Measurements from ENCODE around the gene PTPRO. TPM values are rescaled to one million over a fixed set of nuclear protein-coding genes. Genes with fewer than 3 reads are reported as not detected.

Gene PTPRO
- polyA plus RNA-seq, 1 donor (not counting 4 experiments of a cell fraction or from before 2014, with no cell fraction given), result 0.17 TPM

GRCh38 chr12:15556411-15557102 is 234.2 kb downstream of the PTPRO start:
- no peak overlapping the region for H3K4me2 ChIP-seq (ENCODE audit: control insufficient read depth, extremely low read depth, insufficient read depth, low read depth, low read length)
- dilution Hi-C loops (cut with MboI; ENCODE audit: extremely low pct_ligation_motif_present, low sequenced_read_pairs), result no loop called here
- DNase-seq (ENCODE audit: low read depth, low spot score) (no peak), FAIRE-seq (no peak)
- H3K9me3 ChIP-seq (ENCODE audit: control insufficient read depth, low read depth, low read length), result no peaks in the 10 kb centered on the region
- no peak for TF ChIP-seq CTCF (optimal IDR thresholded peaks at IDR 0.05 in 1 of 3, IDR thresholded peaks at IDR 0.05 in 1 of 3, conservative IDR thresholded peaks at IDR 0.05 in 1 of 3; ENCODE audit: extremely low read depth in 1 of 3, insufficient read depth in 2 of 3, low read length in 3 of 3)
- no peak for TF ChIP-seq EZH2 (IDR thresholded peaks at IDR 0.05; ENCODE audit: low read length)
- no peaks in the 10 kb centered on the region for H3K9me1 ChIP-seq (ENCODE audit: control insufficient read depth, extremely low read depth, insufficient read depth, low read length)
- H3K36me3 ChIP-seq (ENCODE audit: control insufficient read depth in 2 of 2, extremely low read depth in 1 of 2, insufficient read depth in 2 of 2, low read length in 2 of 2), result no peaks in the 10 kb centered on the region
- no peak overlapping the region for H3K27ac ChIP-seq (ENCODE audit: control insufficient read depth, insufficient read depth, low read length)
- no peaks in the 10 kb centered on the region for H3K79me2 ChIP-seq (ENCODE audit: control insufficient read depth, insufficient read depth, low read length)
- no peak overlapping the region for H2AFZ ChIP-seq (ENCODE audit: control insufficient read depth, low read length)
- no peaks in the 10 kb centered on the region for H4K20me1 ChIP-seq (ENCODE audit: control insufficient read depth, extremely low read depth, insufficient read depth, low read length)
- H3K27me3 ChIP-seq (ENCODE audit: control insufficient read depth, extremely low read depth, insufficient read depth, low read length), result no peaks in the 10 kb centered on the region
- no peak overlapping the region for H3K9ac ChIP-seq (ENCODE audit: control insufficient read depth, extremely low read depth, insufficient read depth, low read length)
- no peak overlapping the region for H3K4me3 ChIP-seq (ENCODE audit: control insufficient read depth in 2 of 3, extremely low read depth in 1 of 3, insufficient read depth in 2 of 3, low read depth in 1 of 3, low read length in 3 of 3)
- no peaks in the 10 kb centered on the region for H3K4me1 ChIP-seq (ENCODE audit: control insufficient read depth, extremely low read depth, insufficient read depth, low read length)

- no peak overlapping the region for H3K27ac ChIP-seq (ENCODE audit: control insufficient read depth, insufficient read depth, low read length)
- dilution Hi-C loops (cut with MboI; ENCODE audit: extremely low pct_ligation_motif_present, low sequenced_read_pairs), result no loop called here
- H3K4me2 ChIP-seq (ENCODE audit: control insufficient read depth, extremely low read depth, insufficient read depth, low read depth, low read length), result no peak overlapping the region
- H2AFZ ChIP-seq (ENCODE audit: control insufficient read depth, low read length), result no peak overlapping the region
- H3K9me1 ChIP-seq (ENCODE audit: control insufficient read depth, extremely low read depth, insufficient read depth, low read length), result no peaks in the 10 kb centered on the region
- no peak for TF ChIP-seq EZH2 (IDR thresholded peaks at IDR 0.05; ENCODE audit: low read length)
- no peak for TF ChIP-seq CTCF (optimal IDR thresholded peaks at IDR 0.05 in 1 of 3, IDR thresholded peaks at IDR 0.05 in 1 of 3, conservative IDR thresholded peaks at IDR 0.05 in 1 of 3; ENCODE audit: extremely low read depth in 1 of 3, insufficient read depth in 2 of 3, low read length in 3 of 3)
- no peak overlapping the region for H3K9ac ChIP-seq (ENCODE audit: control insufficient read depth, extremely low read depth, insufficient read depth, low read length)
- no peaks in the 10 kb centered on the region for H3K27me3 ChIP-seq (ENCODE audit: control insufficient read depth, extremely low read depth, insufficient read depth, low read length)
- no peaks in the 10 kb centered on the region for H3K9me3 ChIP-seq (ENCODE audit: control insufficient read depth, low read depth, low read length)
- H4K20me1 ChIP-seq (ENCODE audit: control insufficient read depth, extremely low read depth, insufficient read depth, low read length), result no peaks in the 10 kb centered on the region
- no peaks in the 10 kb centered on the region for H3K79me2 ChIP-seq (ENCODE audit: control insufficient read depth, insufficient read depth, low read length)
- peaks cover 6% of the 10 kb centered on the region for H3K4me1 ChIP-seq (ENCODE audit: control insufficient read depth, extremely low read depth, insufficient read depth, low read length)
- H3K4me3 ChIP-seq (ENCODE audit: control insufficient read depth in 2 of 3, extremely low read depth in 1 of 3, insufficient read depth in 2 of 3, low read depth in 1 of 3, low read length in 3 of 3), result no peak overlapping the region
- no peak for FAIRE-seq
- H3K36me3 ChIP-seq (ENCODE audit: control insufficient read depth in 2 of 2, extremely low read depth in 1 of 2, insufficient read depth in 2 of 2, low read length in 2 of 2), result no peaks in the 10 kb centered on the region
- DNase-seq (ENCODE audit: low read depth, low spot score), result no peak
These were observed 236.7 kb downstream of the PTPRO start for GRCh38 chr12:15558915-15559528.

Measured in keratinocyte (primary cell).